ENCODE data around the gene FGF14.
"Not testable (repeated sequence)": the region's sequence is repeated elsewhere in the genome, so short reads cannot be mapped to it uniquely, and the experiment has no call there.

The FGF14 gene

DNA sequence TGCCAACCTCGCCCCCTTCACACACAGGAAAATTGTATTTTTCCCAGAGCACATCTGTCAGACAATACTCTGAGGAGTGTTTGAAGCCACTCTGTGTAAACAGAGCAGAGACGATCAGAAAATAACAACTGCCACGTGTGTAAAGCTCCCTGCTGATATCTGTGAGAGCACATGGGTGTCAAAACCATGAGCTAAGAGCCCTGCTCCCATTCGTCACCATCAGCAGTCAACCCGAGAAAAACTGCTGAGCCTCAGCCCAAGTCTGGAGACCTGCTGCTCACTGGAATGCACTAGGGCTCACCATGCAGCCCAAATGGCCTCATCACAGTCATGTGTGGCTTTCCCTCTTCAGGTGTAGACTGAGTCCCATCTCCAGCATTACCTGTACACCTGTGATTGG lies 304.1 kb downstream of the FGF14 start:
- Histone ChIP-seq H3K9me2 (replicated peaks; ENCODE audit: insufficient read depth, low read length) (no peaks in the 10 kb centered on the region), H3K27me3 (ENCODE audit: low read length) (no peaks in the 10 kb centered on the region), H3K9ac (ENCODE audit: low read length) (no peak overlapping the region), H3K9me3 (ENCODE audit: insufficient read depth, low read length) (no peaks in the 10 kb centered on the region), H4K20me1 (ENCODE audit: low read depth, low read length) (no peaks in the 10 kb centered on the region), H3K27ac (ENCODE audit: low read depth, low read length) (no peak overlapping the region), H3K4me2 (ENCODE audit: low read depth, low read length, poor library complexity, severe bottlenecking) (no peak overlapping the region), H3K36me3 (ENCODE audit: low read length) (no peaks in the 10 kb centered on the region), H3K4me3 (ENCODE audit: insufficient read depth, low read length, poor library complexity, severe bottlenecking) (no peak overlapping the region), H3F3A (ENCODE audit: insufficient read depth) (no peaks in the 10 kb centered on the region), H3K79me2 (ENCODE audit: insufficient read depth, low read length) (no peaks in the 10 kb centered on the region), H2AFZ (ENCODE audit: low read depth, low read length, severe bottlenecking) (no peak overlapping the region)
- TF ChIP-seq EZH2phosphoT487 (conservative IDR thresholded peaks at IDR 0.05; ENCODE audit: low read length), result no peak
- TF ChIP-seq, protein P1, sequence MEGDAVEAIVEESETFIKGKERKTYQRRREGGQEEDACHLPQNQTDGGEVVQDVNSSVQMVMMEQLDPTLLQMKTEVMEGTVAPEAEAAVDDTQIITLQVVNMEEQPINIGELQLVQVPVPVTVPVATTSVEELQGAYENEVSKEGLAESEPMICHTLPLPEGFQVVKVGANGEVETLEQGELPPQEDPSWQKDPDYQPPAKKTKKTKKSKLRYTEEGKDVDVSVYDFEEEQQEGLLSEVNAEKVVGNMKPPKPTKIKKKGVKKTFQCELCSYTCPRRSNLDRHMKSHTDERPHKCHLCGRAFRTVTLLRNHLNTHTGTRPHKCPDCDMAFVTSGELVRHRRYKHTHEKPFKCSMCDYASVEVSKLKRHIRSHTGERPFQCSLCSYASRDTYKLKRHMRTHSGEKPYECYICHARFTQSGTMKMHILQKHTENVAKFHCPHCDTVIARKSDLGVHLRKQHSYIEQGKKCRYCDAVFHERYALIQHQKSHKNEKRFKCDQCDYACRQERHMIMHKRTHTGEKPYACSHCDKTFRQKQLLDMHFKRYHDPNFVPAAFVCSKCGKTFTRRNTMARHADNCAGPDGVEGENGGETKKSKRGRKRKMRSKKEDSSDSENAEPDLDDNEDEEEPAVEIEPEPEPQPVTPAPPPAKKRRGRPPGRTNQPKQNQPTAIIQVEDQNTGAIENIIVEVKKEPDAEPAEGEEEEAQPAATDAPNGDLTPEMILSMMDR (IDR thresholded peaks at IDR 0.05; ENCODE audit: insufficient read depth, low read length, poor library complexity, severe bottlenecking), result no peak

DNA sequence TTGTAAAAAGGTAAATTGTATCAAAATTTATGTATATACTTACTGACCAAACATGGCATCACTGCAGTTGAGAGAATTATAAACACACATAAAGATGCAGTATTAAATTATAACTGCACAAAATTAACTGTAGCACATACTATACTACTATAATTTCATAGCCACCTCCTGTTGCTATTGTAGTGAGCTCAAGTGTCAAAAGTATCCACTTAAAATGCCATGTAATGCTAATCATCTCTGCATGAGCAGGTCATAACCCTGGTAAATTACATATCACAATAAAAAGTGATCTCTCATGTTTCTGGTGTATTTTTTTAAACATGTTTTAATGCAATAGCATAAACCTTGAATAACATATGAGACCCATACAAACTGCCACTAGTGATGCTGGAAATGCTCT lies 308.6 kb downstream of the FGF14 start:
- not testable (repeated sequence) for H3K79me2 ChIP-seq (ENCODE audit: insufficient read depth, low read length)

DNA sequence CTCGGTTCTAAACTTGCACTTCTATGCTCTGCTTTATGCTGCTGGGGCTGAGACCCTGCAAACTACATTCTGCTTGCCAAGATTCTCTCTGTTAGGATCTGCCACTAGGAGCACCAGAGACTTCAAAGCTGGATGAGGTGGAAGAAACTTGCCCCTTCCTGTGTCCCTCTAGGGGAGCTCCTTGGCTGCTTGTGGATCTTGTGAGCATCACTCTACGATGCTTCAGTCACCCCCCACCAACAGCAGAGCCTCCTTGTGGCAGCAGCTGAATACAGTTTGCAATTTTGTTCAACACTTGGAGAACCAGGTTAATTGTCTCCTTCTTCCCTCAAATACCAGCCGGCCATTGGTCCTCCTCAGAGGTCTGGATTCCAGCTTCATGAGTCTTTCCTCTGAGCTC lies 310.6 kb downstream of the FGF14 start:
- H4K20me1 ChIP-seq (ENCODE audit: low read depth, low read length), result no peaks in the 10 kb centered on the region
- TF ChIP-seq, protein P1 (IDR thresholded peaks at IDR 0.05; ENCODE audit: insufficient read depth, low read length, poor library complexity, severe bottlenecking), result no peak
- no peaks in the 10 kb centered on the region for H3K79me2 ChIP-seq (ENCODE audit: insufficient read depth, low read length)
- H3K27me3 ChIP-seq (ENCODE audit: low read length), result no peaks in the 10 kb centered on the region; the same call in 1 of the 2 replicates
- H3F3A ChIP-seq (ENCODE audit: insufficient read depth), result no peaks in the 10 kb centered on the region
- no peak overlapping the region for H2AFZ ChIP-seq (ENCODE audit: low read depth, low read length, severe bottlenecking)
- H3K9ac ChIP-seq (ENCODE audit: low read length), result no peak overlapping the region
- no peaks in the 10 kb centered on the region for H3K9me2 ChIP-seq (replicated peaks; ENCODE audit: insufficient read depth, low read length)
- H3K36me3 ChIP-seq (ENCODE audit: low read length), result no peaks in the 10 kb centered on the region
- no peak overlapping the region for H3K4me2 ChIP-seq (ENCODE audit: low read depth, low read length, poor library complexity, severe bottlenecking)
- no peak overlapping the region for H3K4me3 ChIP-seq (ENCODE audit: insufficient read depth, low read length, poor library complexity, severe bottlenecking)
- H3K27ac ChIP-seq (ENCODE audit: low read depth, low read length), result no peak overlapping the region
- no peaks in the 10 kb centered on the region for H3K9me3 ChIP-seq (ENCODE audit: insufficient read depth, low read length)

More for the DNA sequence above, 308.6 kb downstream of the FGF14 start:
- not testable (repeated sequence) for H3K36me3 ChIP-seq (ENCODE audit: low read length); H3F3A ChIP-seq (ENCODE audit: insufficient read depth); H3K27ac ChIP-seq (ENCODE audit: low read depth, low read length); H4K20me1 ChIP-seq (ENCODE audit: low read depth, low read length); H3K9me2 ChIP-seq (replicated peaks; ENCODE audit: insufficient read depth, low read length); H3K4me3 ChIP-seq (ENCODE audit: insufficient read depth, low read length, poor library complexity, severe bottlenecking); H3K4me2 ChIP-seq (ENCODE audit: low read depth, low read length, poor library complexity, severe bottlenecking); H3K27me3 ChIP-seq (ENCODE audit: low read length); H2AFZ ChIP-seq (ENCODE audit: low read depth, low read length, severe bottlenecking); H3K9me3 ChIP-seq (ENCODE audit: insufficient read depth, low read length); H3K9ac ChIP-seq (ENCODE audit: low read length)

DNA sequence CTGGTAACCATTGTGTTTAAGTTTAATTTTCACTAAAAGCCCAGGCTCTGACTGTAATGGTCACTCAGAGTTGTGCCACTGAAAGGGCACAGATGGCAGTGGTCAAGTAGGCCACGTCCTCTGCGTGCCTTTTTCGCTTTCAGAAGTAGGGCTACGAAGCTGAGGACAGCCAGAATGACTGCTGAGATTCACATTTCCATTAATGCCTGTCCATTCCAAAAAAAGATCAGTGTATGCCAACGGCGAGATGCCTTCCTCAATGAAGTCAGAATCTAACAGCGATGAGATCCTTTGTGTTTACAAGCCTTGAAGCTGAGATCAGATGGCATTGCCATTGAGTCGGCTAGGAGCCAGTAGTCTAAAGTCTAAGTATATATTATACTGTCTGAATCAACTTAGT lies 311.3 kb downstream of the FGF14 start:
- Histone ChIP-seq H4K20me1 (ENCODE audit: low read depth, low read length) (no peaks in the 10 kb centered on the region), H3K27me3 (ENCODE audit: low read length) (no peaks in the 10 kb centered on the region; the same call in 1 of the 2 replicates), H3F3A (ENCODE audit: insufficient read depth) (no peaks in the 10 kb centered on the region), H3K36me3 (ENCODE audit: low read length) (no peaks in the 10 kb centered on the region), H2AFZ (ENCODE audit: low read depth, low read length, severe bottlenecking) (no peak overlapping the region), H3K4me2 (ENCODE audit: low read depth, low read length, poor library complexity, severe bottlenecking) (no peak overlapping the region), H3K27ac (ENCODE audit: low read depth, low read length) (no peak overlapping the region), H3K9ac (ENCODE audit: low read length) (no peak overlapping the region), H3K9me2 (replicated peaks; ENCODE audit: insufficient read depth, low read length) (no peaks in the 10 kb centered on the region), H3K9me3 (ENCODE audit: insufficient read depth, low read length) (no peaks in the 10 kb centered on the region), H3K79me2 (ENCODE audit: insufficient read depth, low read length) (no peaks in the 10 kb centered on the region), H3K4me3 (ENCODE audit: insufficient read depth, low read length, poor library complexity, severe bottlenecking) (no peak overlapping the region)
- TF ChIP-seq, protein P1 (IDR thresholded peaks at IDR 0.05; ENCODE audit: insufficient read depth, low read length, poor library complexity, severe bottlenecking), result no peak
- TF ChIP-seq EZH2phosphoT487 (conservative IDR thresholded peaks at IDR 0.05; ENCODE audit: low read length), result no peak
